Spleen (tissue), 11 donors: Measurements from ENCODE around the gene PCYT2. TPM values are rescaled to one million over a fixed set of nuclear protein-coding genes. Genes with fewer than 3 reads are reported as not detected.

Experiments used
- DNase-seq: peaks from one replicate; pipeline ENCODE4 v3.0.0-alpha.2; 2020
- H3K27ac ChIP-seq, 8 donors: fragments of 200-600 bp; sonication (generic) in 7 of 8; 1 replicate in 4 of 8; 2 replicates in 4 of 8; pipeline versions ENCODE4 v1.5.0 to v1.8.0; 2016 to 2021; ENCODE audit warnings: inconsistent platforms in 4 of 8, mild to moderate bottlenecking in 4 of 8, moderate library complexity in 1 of 8
- H3K27me3 ChIP-seq, 7 donors: fragments of 200-600 bp; sonication (generic) in 6 of 7; replicated peaks in 1 of 7; 1 replicate in 4 of 7; 2 replicates in 3 of 7; pipeline versions ENCODE4 v1.5.0 to v1.8.0; 2016 to 2021; ENCODE audit warnings: inconsistent platforms in 3 of 7, mild to moderate bottlenecking in 1 of 7
- H3K36me3 ChIP-seq, 6 donors: fragments of 200-600 bp; sonication (generic) in 5 of 6; 1 replicate in 4 of 6; 2 replicates in 2 of 6; pipeline versions ENCODE4 v1.5.0 to v1.8.0; 2016 to 2021; ENCODE audit warnings: inconsistent platforms in 2 of 6
- H3K4me1 ChIP-seq, 6 donors: fragments of 200-600 bp; sonication (generic) in 5 of 6; 1 replicate in 3 of 6; 2 replicates in 3 of 6; pipeline versions ENCODE4 v1.5.0 to v1.8.0; 2016 to 2021; ENCODE audit warnings: inconsistent platforms in 3 of 6
- H3K4me3 ChIP-seq, 8 donors: fragments of 200-600 bp; sonication (generic) in 7 of 8; 1 replicate in 4 of 8; 2 replicates in 4 of 8; pipeline versions ENCODE4 v1.5.0 to v1.8.0; 2016 to 2021; ENCODE audit warnings: inconsistent platforms in 4 of 8, mild to moderate bottlenecking in 4 of 8, moderate library complexity in 2 of 8
- H3K9me3 ChIP-seq, 8 donors: fragments of 200-600 bp; sonication (generic) in 7 of 8; 1 replicate in 4 of 8; 2 replicates in 4 of 8; pipeline versions ENCODE4 v1.5.0 to v1.8.0; 2016 to 2021; ENCODE audit warnings: inconsistent platforms in 4 of 8
- POLR2A ChIP-seq, 3 donors: fragments of 450-650 bp; IDR thresholded peaks; one replicate each; pipeline ENCODE4 v1.5.1; 2017; ENCODE audit warnings: antibody characterized with exemption in 3 of 3, mild to moderate bottlenecking in 1 of 3
- POLR2AphosphoS5 ChIP-seq, 3 donors: sonication (generic); formaldehyde crosslinking; IDR thresholded peaks; one replicate each; pipeline ENCODE4 v1.5.1; 2017; ENCODE audit warnings: antibody characterized with exemption in 3 of 3
- WGBS, 5 donors: extraction: QIAGEN DNeasy Blood & Tissue Kit in 3 of 5; methylation state at CpG; one replicate each; pipeline versions ENCODE4 v1.1.5 to v1.1.7; 2013 to 2018; 5-methylcytosine and 5-hydroxymethylcytosine counted together
- intact Hi-C: fragments of 100-400 bp; cut with DNase I; formaldehyde crosslinking; loops from one replicate; pipeline ENCODE4 v1.15.0; 2023; ENCODE audit warnings: low total_unique reads
- polyA plus RNA-seq, 3 donors: library from polyadenylated mRNA; stranded (reverse); fragments of 200-250 nt; gene quantifications; one replicate each; pipeline ENCODE4 v1.2.1, GENCODE V29; 2013
- total RNA-seq, 7 donors: library from RNA; depleted of rRNA in 3 of 7; stranded (reverse); fragments of >200 nt in 3 of 7; fragmentation: NEBNext Ultra II Directional in 4 of 7; extraction: Animal tissue kit (Norgen Biotek cat#: 25700) in 4 of 7; gene quantifications; one replicate each; pipeline versions ENCODE4 v1.1.0 to v1.2.1, GENCODE V29; 2016 to 2021
- TF ChIP-seq, protein P1 (sequence below), 11 experiments: fragments of 200-600 bp in 7 of 11; fragments of 450-650 bp in 4 of 11; sonication (generic) in 4 of 11; IDR thresholded peaks in 8 of 11; conservative IDR thresholded peaks in 3 of 11; 1 replicate in 7 of 11; 2 replicates in 4 of 11; pipeline versions ENCODE4 v1.4.0 to v1.8.0; 2016 to 2021; ENCODE audit warnings: antibody characterized with exemption in 11 of 11, inconsistent platforms in 4 of 11, mild to moderate bottlenecking in 1 of 11
- donor health status: healthy with polysubstance abuse.
- donor health status: DM: no; HTN: no; CAD: no; lungs with moderate emphysema.
- donor health status: DM: no; HTN: no; CAD: no.
- donor health status: Bipolar disorder and iron deficiency.
- donor health status: healthy.
- donor health status: DM: no; HTN: no; CAD: no.
- donor health status: DM: yes; HTN: yes; CAD: no.

PCYT2 gene
- total and polyA plus RNA-seq, 10 donors: 12.5 to 25.5 (median 16.2) TPM

DNA sequence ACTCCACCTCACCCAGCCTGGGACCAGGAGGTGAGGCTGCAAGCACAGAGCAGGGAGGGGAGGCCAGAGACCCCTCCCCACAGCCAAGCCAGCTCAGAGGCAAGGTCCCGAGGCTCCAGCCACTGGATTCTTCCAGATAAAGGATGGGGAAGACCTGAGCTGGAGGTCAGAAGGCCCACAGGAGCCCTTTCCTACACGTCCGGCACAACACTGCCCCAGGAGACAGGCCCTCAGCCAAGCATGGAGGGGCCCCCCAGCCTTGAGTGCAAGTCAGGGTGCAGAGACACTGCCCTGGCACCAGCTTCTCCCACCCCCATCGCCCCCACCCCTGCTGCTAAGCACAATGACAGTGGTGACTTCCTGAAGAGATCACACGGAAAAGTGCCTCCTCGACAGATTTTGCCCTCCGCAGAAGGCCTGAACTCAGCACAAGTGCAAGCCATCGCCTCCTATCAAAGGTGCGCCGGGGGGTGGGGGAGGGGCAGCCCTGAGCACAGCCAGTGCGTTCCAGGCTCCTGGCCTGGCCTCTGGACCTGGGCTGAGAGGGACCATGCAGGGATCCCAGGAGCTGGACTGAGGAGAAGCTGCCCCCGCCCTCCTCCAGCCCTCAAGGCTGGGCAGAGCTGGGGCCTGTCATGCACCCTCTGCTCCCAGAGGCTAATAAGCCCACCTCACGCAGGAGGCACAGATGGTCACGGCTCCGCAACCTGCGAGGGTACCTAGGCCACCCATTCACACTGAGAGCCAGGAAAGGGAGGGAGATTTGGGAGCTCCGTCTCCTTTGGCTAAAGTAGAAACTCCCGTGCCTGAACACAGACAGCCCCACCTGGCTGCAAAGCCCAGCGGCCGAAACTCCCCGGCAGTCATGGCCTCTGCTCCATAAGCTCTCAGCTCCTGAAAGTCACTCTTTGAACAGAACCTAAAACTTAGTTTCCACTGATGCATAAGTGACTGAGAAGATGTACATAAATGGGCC, 13.6 kb upstream of the PCYT2 start:
- 46 to 66% (median 62%) methylated on average over 16 to 21 of the region's 21 CpGs for WGBS, 5 donors
- TF ChIP-seq POLR2AphosphoS5 (IDR thresholded peaks at IDR 0.05) (peak in 1 of 3 donors; percentile 45), POLR2A (IDR thresholded peaks at IDR 0.05) (no peak)
- Histone ChIP-seq H3K9me3 (no peaks in the 10 kb centered on the region), H3K27me3 (peaks cover 0 to 21% (median 19%) of the 10 kb centered on the region in 7 donors), H3K27ac (peak overlapping the region in 7 of 8 donors; percentile 54 to 98 (median 95)), H3K4me1 (peaks cover 24 to 87% (median 74%) of the 10 kb centered on the region in 6 donors), H3K36me3 (peaks cover 0 to 30% (median 20%) of the 10 kb centered on the region in 6 donors), H3K4me3 (peak overlapping the region in 5 of 8 donors; percentile 20 to 61 (median 34))
- DNase-seq: no peak
- intact Hi-C loops: no loop called here

DNA sequence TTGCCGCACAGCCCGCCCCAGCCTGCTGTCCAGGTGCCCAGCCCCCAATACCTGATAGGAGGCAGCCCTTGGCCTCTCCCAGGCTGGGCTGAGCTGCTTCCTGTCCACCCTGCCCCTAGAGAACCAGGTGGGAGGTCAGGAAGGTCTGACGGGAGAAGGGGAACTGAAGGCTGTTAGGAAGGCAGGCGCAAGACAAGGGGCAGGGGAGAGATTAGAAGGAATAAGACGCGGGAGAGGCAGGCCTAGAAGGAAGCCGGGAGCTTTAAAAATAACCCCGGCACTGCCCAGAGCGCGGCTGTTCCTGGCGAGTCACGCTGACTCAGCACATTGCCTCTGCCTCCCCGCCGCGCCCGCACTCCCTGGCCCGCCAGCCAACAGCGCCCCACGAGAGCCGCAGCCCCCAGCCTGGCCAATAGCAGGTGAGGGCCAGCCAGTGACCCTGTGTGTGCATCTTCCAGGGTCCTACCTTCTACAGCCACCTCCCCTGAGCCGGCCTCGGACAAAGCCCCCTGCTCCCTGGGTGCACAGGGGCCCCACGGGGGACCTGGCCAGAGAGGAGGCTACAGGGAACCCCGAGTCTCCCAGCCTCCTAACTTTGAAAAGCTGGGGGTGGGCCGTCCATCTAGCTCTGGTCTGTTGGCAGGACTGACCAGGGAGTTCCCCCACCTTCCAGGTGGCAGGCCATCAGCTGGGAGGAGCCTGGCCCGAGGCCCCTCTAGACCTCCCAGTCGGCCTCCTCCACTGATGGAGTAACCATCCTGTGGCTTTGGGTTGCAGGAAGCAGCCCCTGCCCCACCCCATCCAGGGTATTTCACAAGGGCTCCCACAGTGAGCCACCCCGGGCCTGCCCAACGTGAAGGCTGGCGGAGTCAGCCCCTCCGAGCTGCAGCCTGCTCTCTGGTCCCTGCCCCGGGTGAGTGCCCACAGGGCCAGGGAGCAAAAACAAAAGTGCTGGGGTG, 12.4 kb upstream of the PCYT2 start:
- Histone ChIP-seq H3K27ac (peak overlapping the region in 7 of 8 donors; percentile 71 to 98 (median 95)), H3K27me3 (peaks cover 0 to 8% (median 6%) of the 10 kb centered on the region in 7 donors), H3K36me3 (peaks cover 0 to 42% (median 20%) of the 10 kb centered on the region in 6 donors), H3K4me3 (peak overlapping the region in 6 of 8 donors; percentile 9 to 61 (median 31)), H3K9me3 (no peaks in the 10 kb centered on the region), H3K4me1 (peaks cover 25 to 95% (median 74%) of the 10 kb centered on the region in 6 donors)
- 20 to 30% (median 23%) methylated on average over 20 to 32 of the region's 32 CpGs for WGBS, 5 donors
- TF ChIP-seq, protein P1, sequence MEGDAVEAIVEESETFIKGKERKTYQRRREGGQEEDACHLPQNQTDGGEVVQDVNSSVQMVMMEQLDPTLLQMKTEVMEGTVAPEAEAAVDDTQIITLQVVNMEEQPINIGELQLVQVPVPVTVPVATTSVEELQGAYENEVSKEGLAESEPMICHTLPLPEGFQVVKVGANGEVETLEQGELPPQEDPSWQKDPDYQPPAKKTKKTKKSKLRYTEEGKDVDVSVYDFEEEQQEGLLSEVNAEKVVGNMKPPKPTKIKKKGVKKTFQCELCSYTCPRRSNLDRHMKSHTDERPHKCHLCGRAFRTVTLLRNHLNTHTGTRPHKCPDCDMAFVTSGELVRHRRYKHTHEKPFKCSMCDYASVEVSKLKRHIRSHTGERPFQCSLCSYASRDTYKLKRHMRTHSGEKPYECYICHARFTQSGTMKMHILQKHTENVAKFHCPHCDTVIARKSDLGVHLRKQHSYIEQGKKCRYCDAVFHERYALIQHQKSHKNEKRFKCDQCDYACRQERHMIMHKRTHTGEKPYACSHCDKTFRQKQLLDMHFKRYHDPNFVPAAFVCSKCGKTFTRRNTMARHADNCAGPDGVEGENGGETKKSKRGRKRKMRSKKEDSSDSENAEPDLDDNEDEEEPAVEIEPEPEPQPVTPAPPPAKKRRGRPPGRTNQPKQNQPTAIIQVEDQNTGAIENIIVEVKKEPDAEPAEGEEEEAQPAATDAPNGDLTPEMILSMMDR (IDR thresholded peaks at IDR 0.05 in 8 of 11, conservative IDR thresholded peaks at IDR 0.05 in 3 of 11): no peak
- TF ChIP-seq POLR2AphosphoS5 (IDR thresholded peaks at IDR 0.05): peak; percentile 8 to 77 (median 49)
- DNase-seq: peak; percentile 92
- intact Hi-C loops: no loop called here

DNA sequence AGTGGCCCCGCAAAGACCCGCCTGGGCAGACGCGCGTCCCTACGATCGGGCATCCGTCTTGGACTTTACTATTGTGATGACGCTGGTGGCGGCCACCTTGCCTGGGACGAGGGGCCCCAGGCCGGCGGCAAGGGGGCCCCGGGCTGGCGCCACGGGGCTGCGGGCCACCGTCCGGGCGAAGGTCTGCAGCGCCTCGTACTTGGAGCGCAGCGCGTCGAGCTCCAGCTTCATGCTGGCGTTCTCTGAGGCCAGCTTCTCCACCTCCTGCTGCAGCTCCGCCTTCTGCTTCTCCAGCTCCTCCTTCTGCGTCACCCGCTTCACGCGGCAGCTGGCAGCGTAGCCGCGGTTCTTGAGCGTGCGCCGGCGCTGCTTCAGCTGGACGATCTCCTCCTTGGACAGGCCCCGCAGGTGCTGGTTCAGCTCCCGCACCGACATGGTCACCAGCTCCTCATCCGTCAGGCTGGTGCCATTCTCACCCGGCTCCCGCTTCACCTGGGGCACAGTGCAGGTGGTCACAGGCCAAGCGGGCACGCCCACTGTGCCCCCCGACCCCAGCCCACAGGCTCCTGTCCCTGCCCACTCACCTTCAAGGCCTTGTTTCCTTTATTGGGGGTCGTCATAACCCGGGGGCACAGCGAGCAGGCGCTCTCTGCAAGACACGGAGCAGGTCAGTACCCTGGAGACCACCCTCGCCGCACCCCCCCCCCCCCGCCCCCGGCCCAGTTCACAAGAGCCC, 11.5 kb upstream of the PCYT2 start:
- DNase-seq: no peak
- Histone ChIP-seq H3K4me1 (peaks cover 30 to 93% (median 72%) of the 10 kb centered on the region in 6 donors), H3K36me3 (peaks cover 0 to 42% (median 20%) of the 10 kb centered on the region in 6 donors), H3K9me3 (no peaks in the 10 kb centered on the region), H3K4me3 (peak overlapping the region in 5 of 8 donors; percentile 20 to 61 (median 34)), H3K27me3 (no peaks in the 10 kb centered on the region), H3K27ac (peak overlapping the region in 6 of 8 donors; percentile 71 to 98 (median 96))
- TF ChIP-seq POLR2AphosphoS5 (IDR thresholded peaks at IDR 0.05): peak in 2 of 3 donors; percentile 5 to 51
- TF ChIP-seq POLR2A (IDR thresholded peaks at IDR 0.05): no peak
- TF ChIP-seq, protein P1 (IDR thresholded peaks at IDR 0.05 in 8 of 11, conservative IDR thresholded peaks at IDR 0.05 in 3 of 11): no peak
- intact Hi-C loops: no loop called here
- WGBS, 5 donors: 82 to 85% (median 84%) methylated on average over 54 to 58 of the region's 58 CpGs
